PC-3 (cell line): ENCODE results near the gene HDGFL3. TPM values are rescaled to one million over a fixed set of nuclear protein-coding genes. Genes with fewer than 3 reads are reported as not detected.

Experiments
- ATAC-seq: fragments of 200-7000 bp; cut with Tn5 transposase; 2 replicates; pipeline ENCODE4 v1.9.1; 2020; ENCODE audit warnings: mild to moderate bottlenecking, moderate library complexity
- BruUV-seq: library from RNA; stranded (reverse); fragments of 400-500 nt; replicated peaks from 2 replicates; lab custom pipeline; 2021; lab: Mats Ljungman, UMichigan
- CTCF ChIA-PET: fragments of 300-600 bp; sonication (Branson Sonifier 250); formaldehyde crosslinking; loops from one replicate; lab custom pipeline; 2022; ENCODE audit warnings: antibody characterized with exemption; lab: Charles Lee
- POLR2A ChIA-PET: fragments of 300-600 bp; sonication (Branson Sonifier 250); formaldehyde crosslinking; loops from one replicate; lab custom pipeline; 2022; ENCODE audit warnings: antibody characterized with exemption; ENCODE audit not compliant: unreplicated experiment; lab: Charles Lee
- DNase-seq: peaks from one replicate; pipeline ENCODE4 v3.0.0-alpha.2; 2015
- H2AFZ ChIP-seq: fragments of 300-600 bp; sonication (generic); 2 replicates; pipeline ENCODE4 v1.6.0; 2016; ENCODE audit warnings: antibody characterized with exemption, low read length
- H3F3A ChIP-seq: fragments of 300-600 bp; sonication (generic); one replicate; pipeline ENCODE4 v1.6.0; 2017; ENCODE audit warnings: antibody characterized with exemption, low read length, control low read depth, mild to moderate bottlenecking; ENCODE audit not compliant: unreplicated experiment
- H3K27ac ChIP-seq: fragments of 300-600 bp; sonication (generic); 2 replicates; pipeline ENCODE4 v1.5.1; 2016; ENCODE audit warnings: mild to moderate bottlenecking, low read length
- H3K27me3 ChIP-seq: fragments of 300-600 bp; sonication (generic); 2 replicates; pipeline ENCODE4 v1.6.1; 2016; ENCODE audit warnings: low read length, mixed read lengths
- H3K36me3 ChIP-seq: fragments of 300-600 bp; sonication (generic); 2 replicates; pipeline ENCODE4 v1.6.1; 2016; ENCODE audit warnings: low read depth, mixed run types, low read length, mixed read lengths
- H3K4me1 ChIP-seq: fragments of 300-600 bp; sonication (generic); 2 replicates; pipeline ENCODE4 v1.5.1; 2016; ENCODE audit warnings: low read length; ENCODE audit not compliant: insufficient read depth
- H3K4me2 ChIP-seq: fragments of 300-600 bp; sonication (generic); 2 replicates; pipeline ENCODE4 v1.6.0; 2016; ENCODE audit warnings: low read length
- H3K4me3 ChIP-seq: fragments of 300-600 bp; sonication (generic); 2 replicates; pipeline ENCODE4 v1.5.1; 2016; ENCODE audit warnings: mild to moderate bottlenecking, low read length, mixed read lengths
- H3K79me2 ChIP-seq: fragments of 300-600 bp; sonication (generic); 2 replicates; pipeline ENCODE4 v1.6.1; 2017; ENCODE audit warnings: low read length, mixed read lengths
- H3K9ac ChIP-seq: fragments of 300-600 bp; sonication (generic); 2 replicates; pipeline ENCODE4 v1.6.0; 2016; ENCODE audit warnings: mild to moderate bottlenecking, low read length
- H3K9me2 ChIP-seq: fragments of 300-600 bp; sonication (generic); replicated peaks from 2 replicates; pipeline ENCODE4 v1.6.1; 2016; ENCODE audit warnings: mixed run types, low read length, mixed read lengths
- H3K9me3 ChIP-seq: fragments of 300-600 bp; sonication (generic); 2 replicates; pipeline ENCODE4 v1.6.1; 2016; ENCODE audit warnings: low read length, mixed read lengths
- H4K20me1 ChIP-seq: fragments of 300-600 bp; sonication (generic); 2 replicates; pipeline ENCODE4 v1.6.1; 2016; ENCODE audit warnings: low read length, mixed read lengths
- EZH2 ChIP-seq: fragments of 300-600 bp; sonication (generic); IDR thresholded peaks from one replicate; pipeline ENCODE4 v1.6.1; 2017; ENCODE audit warnings: antibody characterized with exemption, mild to moderate bottlenecking, low read length; ENCODE audit not compliant: unreplicated experiment
- EZH2phosphoT487 ChIP-seq: fragments of 300-600 bp; sonication (generic); IDR thresholded peaks from 2 replicates; pipeline ENCODE4 v1.6.1; 2018; ENCODE audit warnings: mild to moderate bottlenecking, antibody characterized with exemption, low read length, borderline replicate concordance
- intact Hi-C: fragments of 100-400 bp; cut with micrococcal nuclease; formaldehyde crosslinking; loops from 2 replicates; pipeline ENCODE4 v1.9.0; 2023
- total RNA-seq: library from RNA; depleted of rRNA; stranded (reverse); fragments of >200 nt; gene quantifications from 2 replicates; pipeline ENCODE4 v1.2.3, GENCODE V29; 2014; rRNA removed
- TF ChIP-seq, protein P1 (sequence below): fragments of 300-600 bp; sonication (generic); conservative IDR thresholded peaks from 2 replicates; pipeline ENCODE4 v1.5.1; 2017; ENCODE audit warnings: antibody characterized with exemption, low read depth, mild to moderate bottlenecking, low read length

Gene HDGFL3
- total RNA-seq, 1 experiment from 2014 or later = 38.4 TPM

DNA sequence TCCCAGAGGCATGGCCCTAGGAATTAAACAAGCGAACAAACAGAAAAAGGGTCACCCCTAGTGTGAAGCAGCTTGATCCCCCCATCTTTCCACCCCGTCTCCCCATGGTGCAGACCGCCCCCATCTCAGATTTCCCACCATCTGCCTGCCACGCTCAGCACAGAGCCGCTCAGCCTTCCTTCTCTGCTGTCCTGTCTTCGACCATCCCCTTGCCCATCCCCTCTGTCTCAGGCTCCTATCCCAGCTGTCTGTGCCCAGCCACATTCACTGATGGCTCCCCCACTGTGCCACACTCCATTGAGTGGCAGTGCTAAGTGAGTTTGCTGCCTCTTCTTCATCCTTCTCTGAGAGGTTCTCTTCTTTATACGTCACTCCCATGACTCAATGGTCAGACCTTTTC lies 128.9 kb downstream of the HDGFL3 start:
- Histone ChIP-seq H4K20me1 (no peaks in the 10 kb centered on the region), H3K4me2 (no peak overlapping the region), H3K27ac (no peak overlapping the region), H3K9me2 (no peaks in the 10 kb centered on the region), H3K4me3 (no peak overlapping the region), H3K9me3 (0 out of 2 replicates have a peak, but pooled peaks cover under 1% of the 10 kb centered on the region), H3K36me3 (no peaks in the 10 kb centered on the region), H2AFZ (no peak overlapping the region), H3K79me2 (no peaks in the 10 kb centered on the region), H3K27me3 (peaks cover 26% of the 10 kb centered on the region), H3K4me1 (no peaks in the 10 kb centered on the region), H3F3A (no peaks in the 10 kb centered on the region), H3K9ac (no peak overlapping the region)
- ChIA-PET CTCF (no interaction called here), POLR2A (no interaction called here)
- intact Hi-C loops = no loop called here
- BruUV-seq = no TSS peak
- no peak for TF ChIP-seq EZH2phosphoT487
- no peak for TF ChIP-seq EZH2
- TF ChIP-seq, protein P1, sequence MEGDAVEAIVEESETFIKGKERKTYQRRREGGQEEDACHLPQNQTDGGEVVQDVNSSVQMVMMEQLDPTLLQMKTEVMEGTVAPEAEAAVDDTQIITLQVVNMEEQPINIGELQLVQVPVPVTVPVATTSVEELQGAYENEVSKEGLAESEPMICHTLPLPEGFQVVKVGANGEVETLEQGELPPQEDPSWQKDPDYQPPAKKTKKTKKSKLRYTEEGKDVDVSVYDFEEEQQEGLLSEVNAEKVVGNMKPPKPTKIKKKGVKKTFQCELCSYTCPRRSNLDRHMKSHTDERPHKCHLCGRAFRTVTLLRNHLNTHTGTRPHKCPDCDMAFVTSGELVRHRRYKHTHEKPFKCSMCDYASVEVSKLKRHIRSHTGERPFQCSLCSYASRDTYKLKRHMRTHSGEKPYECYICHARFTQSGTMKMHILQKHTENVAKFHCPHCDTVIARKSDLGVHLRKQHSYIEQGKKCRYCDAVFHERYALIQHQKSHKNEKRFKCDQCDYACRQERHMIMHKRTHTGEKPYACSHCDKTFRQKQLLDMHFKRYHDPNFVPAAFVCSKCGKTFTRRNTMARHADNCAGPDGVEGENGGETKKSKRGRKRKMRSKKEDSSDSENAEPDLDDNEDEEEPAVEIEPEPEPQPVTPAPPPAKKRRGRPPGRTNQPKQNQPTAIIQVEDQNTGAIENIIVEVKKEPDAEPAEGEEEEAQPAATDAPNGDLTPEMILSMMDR = no peak
- DNase-seq (no peak), ATAC-seq (no peak)

Other genes with a start within 250 kb of the HDGFL3 start
- gene RAMAC, start 221.6 kb downstream of the HDGFL3 start, total RNA-seq = 33.6 and 43.8 TPM in 2 replicates
- 10.3 and 25.8 TPM in 2 replicates for gene C15orf40, start 196.2 kb downstream of the HDGFL3 start, total RNA-seq
- 83.9 and 109 TPM in 2 replicates for gene BTBD1, start 140.6 kb downstream of the HDGFL3 start, total RNA-seq
- gene TM6SF1, start 100.2 kb downstream of the HDGFL3 start, total RNA-seq = not detected in 2 replicates
- 0.92 and 2.4 TPM in 2 replicates for gene BNC1, start 76.8 kb upstream of the HDGFL3 start, total RNA-seq
- gene SH3GL3, start 239.5 kb upstream of the HDGFL3 start, total RNA-seq = 1.7 and 3.6 TPM in 2 replicates